ENCODE results near the gene ZSCAN32. TPM values are rescaled to one million over a fixed set of nuclear protein-coding genes. Genes with fewer than 3 reads are reported as not detected.

ZSCAN32 gene
- total RNA-seq, result 10 to 100 TPM; 19.8 to 24.1 TPM
- 18.7 TPM for polyA plus RNA-seq (2013, experiment 1 of 2)
- polyA plus RNA-seq (2013, experiment 2 of 2), result 18.5 TPM
- long read RNA-seq, experiment 1, partial matches to known transcripts, result 0 of 4 reads
- long read RNA-seq, experiment 1, other reads (novel, unspliced or antisense), result 2 of 4 reads
- long read RNA-seq, experiment 2, transcript ZSCAN32-215 (4 exons, 2,788 nt), result major isoform, 5 of 51 reads
- long read RNA-seq, experiment 2, partial matches to known transcripts, result 16 of 51 reads
- long read RNA-seq, experiment 2, other reads (novel, unspliced or antisense), result 21 of 51 reads
- long read RNA-seq, experiment 3, transcript ZSCAN32-215 (4 exons, 2,788 nt), result minor isoform, 10 of 85 reads
- long read RNA-seq, experiment 3, transcript ZSCAN32-202 (7 exons, 3,173 nt), result major isoform, 21 of 85 reads
- long read RNA-seq, experiment 3, partial matches to known transcripts, result 20 of 85 reads
- long read RNA-seq, experiment 3, other reads (novel, unspliced or antisense), result 32 of 85 reads
- long read RNA-seq, experiment 4, partial matches to known transcripts, result 1 of 6 reads
- long read RNA-seq, experiment 4, other reads (novel, unspliced or antisense), result 2 of 6 reads

DNA sequence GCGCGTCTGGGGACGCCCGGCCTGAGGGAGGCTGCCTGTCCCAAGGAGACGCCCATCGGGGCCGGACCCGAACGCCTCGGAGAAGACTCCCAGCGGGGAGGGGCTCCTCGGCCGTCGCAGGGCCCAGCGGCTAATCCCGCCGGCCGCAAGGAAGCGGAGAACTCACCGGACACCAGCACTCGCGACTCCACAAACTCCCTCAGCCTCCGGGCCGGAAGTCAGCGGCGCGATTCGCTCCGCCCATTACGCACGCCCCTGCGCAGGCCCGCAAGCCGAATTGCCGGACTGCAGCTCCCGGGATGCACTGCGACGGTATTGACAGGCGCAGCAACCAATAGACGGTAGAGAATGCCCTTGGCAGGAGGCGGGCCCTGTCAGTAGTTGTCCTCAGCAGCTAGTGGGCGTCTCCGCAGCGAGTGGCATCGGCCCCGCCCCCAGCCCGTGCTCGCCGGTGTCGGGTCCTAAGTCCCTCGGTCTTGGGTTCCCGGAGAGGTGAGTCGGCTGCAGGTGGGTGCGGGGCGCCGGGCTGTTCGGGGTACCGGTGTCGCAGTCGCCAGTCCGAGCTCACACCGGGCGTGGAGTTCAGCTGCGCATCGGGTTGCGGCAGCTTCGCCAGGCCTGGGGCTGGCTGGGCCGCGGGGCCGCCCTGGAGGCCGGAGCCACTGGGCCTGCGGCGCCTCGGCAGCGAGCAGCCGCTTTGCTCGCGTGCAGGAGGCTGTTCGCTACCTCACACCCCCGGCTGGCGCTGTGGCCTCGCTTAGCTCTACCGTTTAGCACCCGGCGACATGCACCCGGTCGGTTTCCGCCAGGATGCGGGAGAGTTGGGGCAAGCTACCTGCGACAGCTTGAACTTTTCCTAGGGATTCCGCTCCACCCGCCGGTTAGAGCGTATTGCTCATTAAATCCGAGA is at the start of gene ZSCAN32, which contains the start of gene ZNF174:
TSS of gene ZSCAN32 (minus strand) at position 226 of the 910 bp plus-strand sequence. CDS start 3,447 bp downstream, outside the sequence.
TSS of gene ZNF174 (plus strand) at position 437 of the 910 bp plus-strand sequence. CDS start 790 bp downstream, outside the sequence.
- H3K4me1 Mint-ChIP-seq, result peaks cover 5% of the 10 kb centered on the region
- Histone ChIP-seq H3K9ac (ENCODE audit: extremely low read depth, low read length, poor library complexity, severe bottlenecking) (peak within 1 kb of the TSS; percentile 75), H3K4me3 (ENCODE audit: low read length) (peak within 1 kb of the TSS; percentile 98), H3K36me3 (ENCODE audit: control insufficient read depth, insufficient read depth, low read length) (peaks cover 54% of the 10 kb centered on the region), H3K27me3 (ENCODE audit: control insufficient read depth, insufficient read depth, low read length, poor library complexity, severe bottlenecking) (no peaks in the 10 kb centered on the region), H3K27ac (ENCODE audit: low read depth, low read length) (peak within 1 kb of the TSS; percentile 2), H3K9me3 (ENCODE audit: control insufficient read depth, low read length) (peaks cover 46% of the 10 kb centered on the region), H3K4me1 (ENCODE audit: control insufficient read depth, insufficient read depth, low read length) (no peaks in the 10 kb centered on the region)
- WGBS, 2 experiments (ENCODE audit: insufficient coverage in 1 of 2, insufficient read length in 1 of 2), result 0% methylated on average over 38 to 95 of the region's 95 CpGs
- peak within 1 kb of the TSS; percentile 84 for H3K4me3 Mint-ChIP-seq
- peaks cover 40% of the 10 kb centered on the region for H3K9me3 Mint-ChIP-seq
- DNase-seq, result peak; percentile 100
- peak within 1 kb of the TSS; percentile 90 for H3K27ac Mint-ChIP-seq
- peaks cover 61% of the 10 kb centered on the region for H3K36me3 Mint-ChIP-seq (ENCODE audit: low read depth)
- peaks cover 2% of the 10 kb centered on the region for H3K27me3 Mint-ChIP-seq (ENCODE audit: insufficient read depth)
- TF ChIP-seq, protein P1, sequence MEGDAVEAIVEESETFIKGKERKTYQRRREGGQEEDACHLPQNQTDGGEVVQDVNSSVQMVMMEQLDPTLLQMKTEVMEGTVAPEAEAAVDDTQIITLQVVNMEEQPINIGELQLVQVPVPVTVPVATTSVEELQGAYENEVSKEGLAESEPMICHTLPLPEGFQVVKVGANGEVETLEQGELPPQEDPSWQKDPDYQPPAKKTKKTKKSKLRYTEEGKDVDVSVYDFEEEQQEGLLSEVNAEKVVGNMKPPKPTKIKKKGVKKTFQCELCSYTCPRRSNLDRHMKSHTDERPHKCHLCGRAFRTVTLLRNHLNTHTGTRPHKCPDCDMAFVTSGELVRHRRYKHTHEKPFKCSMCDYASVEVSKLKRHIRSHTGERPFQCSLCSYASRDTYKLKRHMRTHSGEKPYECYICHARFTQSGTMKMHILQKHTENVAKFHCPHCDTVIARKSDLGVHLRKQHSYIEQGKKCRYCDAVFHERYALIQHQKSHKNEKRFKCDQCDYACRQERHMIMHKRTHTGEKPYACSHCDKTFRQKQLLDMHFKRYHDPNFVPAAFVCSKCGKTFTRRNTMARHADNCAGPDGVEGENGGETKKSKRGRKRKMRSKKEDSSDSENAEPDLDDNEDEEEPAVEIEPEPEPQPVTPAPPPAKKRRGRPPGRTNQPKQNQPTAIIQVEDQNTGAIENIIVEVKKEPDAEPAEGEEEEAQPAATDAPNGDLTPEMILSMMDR (conservative IDR thresholded peaks at IDR 0.05), result no peak

DNA sequence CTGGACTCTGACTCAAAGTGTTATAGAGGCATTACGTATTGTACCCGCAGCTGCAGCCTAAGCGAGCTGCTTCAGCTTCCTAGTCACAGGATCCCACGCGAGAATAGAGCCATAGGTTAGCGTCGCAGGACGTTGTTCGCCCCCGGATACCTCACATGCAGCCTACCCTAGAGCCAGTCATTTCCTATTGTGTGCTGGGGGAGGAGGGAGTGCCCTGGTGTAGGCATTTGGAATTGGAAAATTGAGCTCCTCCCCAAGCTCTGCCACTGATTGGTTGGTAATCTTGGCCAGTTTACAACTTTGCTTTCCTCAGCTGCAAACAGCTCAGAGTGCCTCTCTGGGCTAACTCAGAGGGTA is 43.2 kb upstream of the ZSCAN32 start:
- H3K4me1 Mint-ChIP-seq, result peaks cover 2% of the 10 kb centered on the region
- DNase-seq, result peak; percentile 67
- peak overlapping the region; percentile 97 for H3K4me3 ChIP-seq (ENCODE audit: low read length)
- no peaks in the 10 kb centered on the region for H3K4me1 ChIP-seq (ENCODE audit: control insufficient read depth, insufficient read depth, low read length)
- 39 to 76% methylated on average over 5 to 10 of the region's 10 CpGs for WGBS, 2 experiments (ENCODE audit: insufficient coverage in 1 of 2, insufficient read length in 1 of 2)
- peaks cover 9% of the 10 kb centered on the region for H3K9me3 ChIP-seq (ENCODE audit: control insufficient read depth, low read length)
- H3K27me3 Mint-ChIP-seq (ENCODE audit: insufficient read depth), result peaks cover 12% of the 10 kb centered on the region
- H3K27ac Mint-ChIP-seq, result peak overlapping the region; percentile 96
- peak overlapping the region; percentile 64 for H3K27ac ChIP-seq (ENCODE audit: low read depth, low read length)
- peaks cover 36% of the 10 kb centered on the region for H3K9me3 Mint-ChIP-seq
- peak overlapping the region; percentile 85 for H3K4me3 Mint-ChIP-seq
- H3K36me3 ChIP-seq (ENCODE audit: control insufficient read depth, insufficient read depth, low read length), result peaks cover 22% of the 10 kb centered on the region
- no peaks in the 10 kb centered on the region for H3K27me3 ChIP-seq (ENCODE audit: control insufficient read depth, insufficient read depth, low read length, poor library complexity, severe bottlenecking)
- H3K36me3 Mint-ChIP-seq (ENCODE audit: low read depth), result peaks cover 34% of the 10 kb centered on the region
- peak overlapping the region; percentile 76 for H3K9ac ChIP-seq (ENCODE audit: extremely low read depth, low read length, poor library complexity, severe bottlenecking)
- TF ChIP-seq, protein P1 (conservative IDR thresholded peaks at IDR 0.05), result no peak
